ENCODE data around the gene NOL6. TPM values are rescaled to one million over a fixed set of nuclear protein-coding genes. Genes with fewer than 3 reads are reported as not detected.

NOL6 gene
- total RNA-seq, 1 experiment from 2014 or later = 49.6 TPM

GRCh38 chr9:33419708-33420303 lies 53.9 kb downstream of the NOL6 start:
- H3K27ac ChIP-seq (ENCODE audit: low read depth, low read length, poor library complexity, severe bottlenecking) = no peak overlapping the region
- intact Hi-C loops (cut with micrococcal nuclease; ENCODE audit: unreplicated experiment) = no loop called here
- H3K4me3 ChIP-seq (ENCODE audit: low read depth, low read length, poor library complexity, severe bottlenecking) = no peak overlapping the region
- POLR2A ChIA-PET (ENCODE audit: low non-redundant PET) = no interaction called here
- TF ChIP-seq EZH2 (IDR thresholded peaks at IDR 0.05; ENCODE audit: borderline replicate concordance, low read depth, low read length, poor library complexity, severe bottlenecking) = no peak
- peaks cover 5% of the 10 kb centered on the region for H3K27me3 ChIP-seq (replicated peaks; ENCODE audit: insufficient read depth, low read depth, low read length, poor library complexity)
- no peaks in the 10 kb centered on the region for H3K4me1 ChIP-seq (ENCODE audit: insufficient read depth, low read length, poor library complexity, severe bottlenecking)
- no TSS peak for BruUV-seq (replicated peaks)
- CTCF ChIA-PET = no interaction called here
- no peaks in the 10 kb centered on the region for H3K36me3 ChIP-seq (ENCODE audit: insufficient read depth, low read length, poor library complexity, severe bottlenecking)
- DNase-seq (ENCODE audit: low spot score) = no peak
- H3K9me3 ChIP-seq (ENCODE audit: low read depth, low read length, poor library complexity, severe bottlenecking) = no peaks in the 10 kb centered on the region

- ChIA-PET POLR2A (ENCODE audit: low non-redundant PET) (no interaction called here), CTCF (no interaction called here)
- no TSS peak for BruUV-seq (replicated peaks)
- H3K36me3 ChIP-seq (ENCODE audit: insufficient read depth, low read length, poor library complexity, severe bottlenecking) = no peaks in the 10 kb centered on the region
- DNase-seq (ENCODE audit: low spot score) = no peak
- TF ChIP-seq CTCF (conservative IDR thresholded peaks at IDR 0.05; ENCODE audit: low read depth, low read length) (no peak), EZH2 (IDR thresholded peaks at IDR 0.05; ENCODE audit: borderline replicate concordance, low read depth, low read length, poor library complexity, severe bottlenecking) (no peak)
- H3K9me3 ChIP-seq (ENCODE audit: low read depth, low read length, poor library complexity, severe bottlenecking) = no peaks in the 10 kb centered on the region
- no peaks in the 10 kb centered on the region for H3K4me1 ChIP-seq (ENCODE audit: insufficient read depth, low read length, poor library complexity, severe bottlenecking)
- H3K27me3 ChIP-seq (replicated peaks; ENCODE audit: insufficient read depth, low read depth, low read length, poor library complexity) = peaks cover 5% of the 10 kb centered on the region
- intact Hi-C loops (cut with micrococcal nuclease; ENCODE audit: unreplicated experiment) = no loop called here
- no peak overlapping the region for H3K4me3 ChIP-seq (ENCODE audit: low read depth, low read length, poor library complexity, severe bottlenecking)
- H3K27ac ChIP-seq (ENCODE audit: low read depth, low read length, poor library complexity, severe bottlenecking) = no peak overlapping the region
These were observed 55.6 kb downstream of the NOL6 start for GRCh38 chr9:33418090-33418489.

- Histone ChIP-seq H3K9me3 (ENCODE audit: low read depth, low read length, poor library complexity, severe bottlenecking) (no peaks in the 10 kb centered on the region), H3K27me3 (replicated peaks; ENCODE audit: insufficient read depth, low read depth, low read length, poor library complexity) (peaks cover 5% of the 10 kb centered on the region), H3K4me1 (ENCODE audit: insufficient read depth, low read length, poor library complexity, severe bottlenecking) (no peaks in the 10 kb centered on the region), H3K27ac (ENCODE audit: low read depth, low read length, poor library complexity, severe bottlenecking) (no peak overlapping the region), H3K36me3 (ENCODE audit: insufficient read depth, low read length, poor library complexity, severe bottlenecking) (no peaks in the 10 kb centered on the region), H3K4me3 (ENCODE audit: low read depth, low read length, poor library complexity, severe bottlenecking) (no peak overlapping the region)
- BruUV-seq (replicated peaks) = no TSS peak
- no peak for TF ChIP-seq EZH2 (IDR thresholded peaks at IDR 0.05; ENCODE audit: borderline replicate concordance, low read depth, low read length, poor library complexity, severe bottlenecking)
- no peak for TF ChIP-seq CTCF (conservative IDR thresholded peaks at IDR 0.05; ENCODE audit: low read depth, low read length)
- DNase-seq (ENCODE audit: low spot score) = no peak
- ChIA-PET POLR2A (ENCODE audit: low non-redundant PET) (no interaction called here), CTCF (no interaction called here)
- intact Hi-C loops (cut with micrococcal nuclease; ENCODE audit: unreplicated experiment) = no loop called here
These were observed 56.7 kb downstream of the NOL6 start for GRCh38 chr9:33416996-33417395.

- Histone ChIP-seq H3K27me3 (replicated peaks; ENCODE audit: insufficient read depth, low read depth, low read length, poor library complexity) (peaks cover 5% of the 10 kb centered on the region), H3K4me1 (ENCODE audit: insufficient read depth, low read length, poor library complexity, severe bottlenecking) (no peaks in the 10 kb centered on the region), H3K9me3 (ENCODE audit: low read depth, low read length, poor library complexity, severe bottlenecking) (no peaks in the 10 kb centered on the region), H3K27ac (ENCODE audit: low read depth, low read length, poor library complexity, severe bottlenecking) (no peak overlapping the region), H3K4me3 (ENCODE audit: low read depth, low read length, poor library complexity, severe bottlenecking) (no peak overlapping the region), H3K36me3 (ENCODE audit: insufficient read depth, low read length, poor library complexity, severe bottlenecking) (no peaks in the 10 kb centered on the region)
- peak; percentile 38 for DNase-seq (ENCODE audit: low spot score)
- POLR2A ChIA-PET (ENCODE audit: low non-redundant PET) = no interaction called here
- BruUV-seq (replicated peaks) = no TSS peak
- TF ChIP-seq CTCF (conservative IDR thresholded peaks at IDR 0.05; ENCODE audit: low read depth, low read length) (peak; percentile 77), EZH2 (IDR thresholded peaks at IDR 0.05; ENCODE audit: borderline replicate concordance, low read depth, low read length, poor library complexity, severe bottlenecking) (no peak)
- CTCF ChIA-PET = interaction anchor here (0.7 to 1.2 kb wide), 3 partner anchors 12 to 129 kb away, joined by 3 read pairs; partner anchors contain the start of gene AQP7
- intact Hi-C loops (cut with micrococcal nuclease; ENCODE audit: unreplicated experiment) = no loop called here
These were observed 58.2 kb downstream of the NOL6 start for GRCh38 chr9:33415501-33416038.

All from A673 (cell line).